Endothelial cell of umbilical vein (primary cell): ENCODE data around the gene TTC22. TPM values are rescaled to one million over a fixed set of nuclear protein-coding genes. Genes with fewer than 3 reads are reported as not detected.

ENCODE experiments used
- BruUV-seq: library from RNA; stranded (reverse); fragments of 400-500 nt; replicated peaks from 2 replicates; lab custom pipeline; 2021; lab: Mats Ljungman, UMichigan
- CTCF ChIA-PET: fragments of 300-600, 350-600 bp; sonication (Branson Sonifier 250); formaldehyde crosslinking; loops from one replicate; lab custom pipeline; 2021; ENCODE audit warnings: antibody characterized with exemption, inconsistent platforms; lab: Charles Lee
- POLR2A ChIA-PET: fragments of 300-600, 350-600 bp; sonication (Branson Sonifier 250); formaldehyde crosslinking; loops from one replicate; lab custom pipeline; 2021; ENCODE audit warnings: antibody characterized with exemption, inconsistent platforms; lab: Charles Lee
- DNase-seq: peaks from one replicate; pipeline ENCODE4 v3.0.0-alpha.2; 2011; ENCODE audit warnings: low read depth, low spot score
- FAIRE-seq: peaks from 2 replicates; lab custom pipeline; 2011; peaks lifted over from hg19 to GRCh38; lab: Jason Lieb, UNC
- H2AFZ ChIP-seq: 2 replicates; pipeline ENCODE4 v1.6.0; 2012; ENCODE audit warnings: low read depth, low read length, control low read depth, inconsistent platforms
- H3K27ac ChIP-seq: 2 replicates; pipeline ENCODE4 v1.5.1; 2011; ENCODE audit warnings: low read depth, mild to moderate bottlenecking, control low read depth, low read length, moderate library complexity; ENCODE audit not compliant: insufficient read depth
- H3K27me3 ChIP-seq, 2 experiments: 2 replicates each; pipeline versions ENCODE4 v1.6.0 to v1.6.1; 2011; ENCODE audit warnings: low read length in 2 of 2, mixed read lengths in 1 of 2; ENCODE audit not compliant: control insufficient read depth in 2 of 2, insufficient read depth in 2 of 2
- H3K36me3 ChIP-seq, 2 experiments: 2 replicates in 1 of 2; 3 replicates in 1 of 2; pipeline ENCODE4 v1.5.1; 2011; ENCODE audit warnings: low read length in 2 of 2, mild to moderate bottlenecking in 1 of 2, moderate library complexity in 1 of 2; ENCODE audit not compliant: control insufficient read depth in 2 of 2, insufficient read depth in 2 of 2; ENCODE audit errors: extremely low read depth in 1 of 2
- H3K4me1 ChIP-seq: 3 replicates; pipeline ENCODE4 v1.5.1; 2011; ENCODE audit warnings: mild to moderate bottlenecking, low read length; ENCODE audit not compliant: control insufficient read depth, insufficient read depth; ENCODE audit errors: extremely low read depth
- H3K4me2 ChIP-seq: 2 replicates; pipeline ENCODE4 v1.6.1; 2011; ENCODE audit warnings: low read length, control low read depth, mixed read lengths; ENCODE audit not compliant: insufficient read depth
- H3K4me3 ChIP-seq, 3 experiments: fragments of 200-600 bp in 1 of 3; sonication (generic), shearing (Covaris generic) in 1 of 3; replicated peaks in 1 of 3; 2 replicates each; pipeline ENCODE4 v1.5.1; 2011 to 2016; ENCODE audit warnings: control low read depth in 3 of 3, low read length in 3 of 3, mild to moderate bottlenecking in 2 of 3, inconsistent platforms in 1 of 3, low read depth in 1 of 3, moderate library complexity in 1 of 3; ENCODE audit not compliant: insufficient read depth in 1 of 3
- H3K79me2 ChIP-seq: 2 replicates; pipeline ENCODE4 v1.6.0; 2012; ENCODE audit warnings: low read length, inconsistent platforms; ENCODE audit not compliant: control insufficient read depth, insufficient read depth
- H3K9ac ChIP-seq: replicated peaks from 2 replicates; pipeline ENCODE3; 2011; ENCODE audit warnings: low read length, control low read depth; ENCODE audit not compliant: insufficient read depth; ENCODE audit errors: extremely low read depth
- H3K9me1 ChIP-seq: replicated peaks from 3 replicates; pipeline ENCODE4 v1.6.0; 2011; ENCODE audit warnings: mild to moderate bottlenecking, low read length; ENCODE audit not compliant: control insufficient read depth, insufficient read depth; ENCODE audit errors: extremely low read depth
- H3K9me3 ChIP-seq: replicated peaks from 2 replicates; pipeline ENCODE4 v1.5.1; 2012; ENCODE audit warnings: low read length, inconsistent platforms; ENCODE audit not compliant: control insufficient read depth, insufficient read depth
- H4K20me1 ChIP-seq: replicated peaks from 2 replicates; pipeline ENCODE3; 2011; ENCODE audit warnings: mild to moderate bottlenecking, low read length; ENCODE audit not compliant: control insufficient read depth, insufficient read depth; ENCODE audit errors: extremely low read depth
- EZH2 ChIP-seq: IDR thresholded peaks from 2 replicates; pipeline ENCODE4 v1.6.1; 2012; ENCODE audit warnings: borderline replicate concordance, low read depth, mild to moderate bottlenecking, moderate library complexity, low read length, inconsistent platforms; ENCODE audit not compliant: severe bottlenecking
- FOS ChIP-seq: IDR thresholded peaks from 2 replicates; pipeline ENCODE4 v1.6.1; 2011; ENCODE audit warnings: mild to moderate bottlenecking, low read length, moderate library complexity, borderline replicate concordance; ENCODE audit not compliant: insufficient read depth
- GATA2 ChIP-seq: IDR thresholded peaks from 2 replicates; pipeline ENCODE4 v1.7.0; 2011; ENCODE audit warnings: low read depth, mild to moderate bottlenecking, moderate library complexity, mixed read lengths, low read length; ENCODE audit not compliant: insufficient read length, insufficient read depth
- JUN ChIP-seq: IDR thresholded peaks from 2 replicates; pipeline ENCODE4 v1.6.1; 2011; ENCODE audit warnings: borderline replicate concordance, low read depth; ENCODE audit not compliant: insufficient read length, insufficient read depth
- MAX ChIP-seq: IDR thresholded peaks from 2 replicates; pipeline ENCODE4 v1.6.1; 2011; ENCODE audit not compliant: insufficient read depth, insufficient read length
- MYC ChIP-seq: IDR thresholded peaks from one replicate; pipeline ENCODE4 v1.6.1; 2011; ENCODE audit warnings: mild to moderate bottlenecking, low read depth, low read length
- POLR2A ChIP-seq: IDR thresholded peaks from 2 replicates; pipeline ENCODE4 v1.6.1; 2012; ENCODE audit warnings: low read depth, mild to moderate bottlenecking, control low read depth, low read length
- POLR2AphosphoS5 ChIP-seq: IDR thresholded peaks from 2 replicates; pipeline ENCODE4 v1.6.1; 2012; ENCODE audit warnings: low read depth, mild to moderate bottlenecking, control low read depth, low read length, moderate library complexity; ENCODE audit not compliant: insufficient read depth
- dilution Hi-C: fragments of 300-500 bp; cut with MboI; formaldehyde crosslinking; loops from one replicate; pipeline ENCODE4 v1.15.0; 2019; ENCODE audit warnings: low sequenced_read_pairs; ENCODE audit not compliant: extremely low pct_ligation_motif_present
- intact Hi-C: fragments of 100-400 bp; cut with micrococcal nuclease; formaldehyde crosslinking; loops from one replicate; pipeline ENCODE4 v1.10.0; 2022
- polyA plus RNA-seq, 4 experiments: library from polyadenylated mRNA; depleted of rRNA in 3 of 4; stranded (reverse) in 3 of 4; unstranded in 1 of 4; fragments of >200 nt; gene quantifications; 2 replicates each; pipeline versions ENCODE4 v1.2.1 to v1.2.3, GENCODE V29; 2011 to 2012; ENCODE audit warnings: missing spikeins in 1 of 4
- total RNA-seq: library from RNA; stranded (reverse); gene quantifications from 2 replicates; pipeline ENCODE4 v1.2.3, GENCODE V29; 2021
- TF ChIP-seq, protein P1 (sequence below), 2 donors: IDR thresholded peaks; 1 replicate in 1 of 2; 2 replicates in 1 of 2; pipeline ENCODE4 v1.5.1; 2011; ENCODE audit warnings: low read length in 2 of 2, mild to moderate bottlenecking in 2 of 2, moderate library complexity in 2 of 2, control low read depth in 1 of 2, inconsistent platforms in 1 of 2, low read depth in 1 of 2; ENCODE audit not compliant: insufficient read depth in 1 of 2; ENCODE audit errors: extremely low read depth in 1 of 2

TTC22 gene
- total and polyA plus RNA-seq, 2 donors (not counting 3 experiments of a cell fraction or from before 2014, with no cell fraction given) = not detected

DNA sequence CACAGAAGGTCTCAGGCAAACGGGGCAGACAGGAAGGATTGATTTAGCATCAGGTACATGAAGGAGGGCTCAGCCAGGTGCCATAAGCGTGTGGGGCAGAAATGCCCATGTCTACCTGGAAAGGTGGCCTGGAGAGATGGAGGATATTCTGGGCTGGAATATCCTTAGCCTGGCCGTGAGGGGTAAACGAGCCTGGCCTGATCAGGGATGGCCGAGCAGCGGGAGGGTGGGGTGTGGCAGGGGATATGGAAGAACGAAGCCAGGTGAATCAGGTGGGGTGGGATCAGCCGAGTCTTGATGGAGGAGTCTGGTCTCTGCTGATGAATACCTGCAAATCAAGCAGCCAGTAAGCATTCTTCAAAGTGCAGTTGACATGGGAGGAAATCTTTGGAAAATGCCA lies 35.5 kb upstream of the TTC22 start:
- TF ChIP-seq MAX (no peak), FOS (no peak), EZH2 (no peak), POLR2AphosphoS5 (no peak), POLR2A (no peak)
- H3K4me1 ChIP-seq = no peaks in the 10 kb centered on the region
- no TSS peak for BruUV-seq
- H3K4me2 ChIP-seq = no peak overlapping the region
- H2AFZ ChIP-seq = no peak overlapping the region
- ChIA-PET POLR2A (no interaction called here), CTCF (no interaction called here)
- H3K27ac ChIP-seq = no peak overlapping the region
- H3K79me2 ChIP-seq = no peaks in the 10 kb centered on the region
- H3K4me3 ChIP-seq = no peak overlapping the region
- H3K9me1 ChIP-seq = no peaks in the 10 kb centered on the region
- H3K9ac ChIP-seq = no peak overlapping the region
- no peaks in the 10 kb centered on the region for H4K20me1 ChIP-seq
- FAIRE-seq (no peak), DNase-seq (no peak)
- peaks cover 12 to 15% of the 10 kb centered on the region in 2 experiments for H3K27me3 ChIP-seq
- H3K9me3 ChIP-seq = no peaks in the 10 kb centered on the region
- intact Hi-C loops = no loop called here
- no peaks in the 10 kb centered on the region for H3K36me3 ChIP-seq
- dilution Hi-C loops = no loop called here

GRCh38 chr1:54835970-54836369 lies 34.8 kb upstream of the TTC22 start:
- no TSS peak for BruUV-seq
- ChIA-PET CTCF (interaction anchor here (0.7 kb wide), 1 partner anchor 9 kb away, joined by 3 read pairs; no protein-coding TSS in a partner anchor), POLR2A (no interaction called here)
- no peak overlapping the region for H3K4me2 ChIP-seq
- H3K9me1 ChIP-seq = no peaks in the 10 kb centered on the region
- no peaks in the 10 kb centered on the region for H3K36me3 ChIP-seq
- dilution Hi-C loops (no loop called here), intact Hi-C loops (no loop called here)
- peaks cover 12 to 15% of the 10 kb centered on the region in 2 experiments for H3K27me3 ChIP-seq
- no peak overlapping the region for H2AFZ ChIP-seq
- H3K9me3 ChIP-seq = no peaks in the 10 kb centered on the region
- no peak for TF ChIP-seq GATA2
- TF ChIP-seq MAX = no peak
- TF ChIP-seq POLR2A = no peak
- TF ChIP-seq FOS = no peak
- no peak for TF ChIP-seq EZH2
- no peak for TF ChIP-seq JUN
- TF ChIP-seq, protein P1, sequence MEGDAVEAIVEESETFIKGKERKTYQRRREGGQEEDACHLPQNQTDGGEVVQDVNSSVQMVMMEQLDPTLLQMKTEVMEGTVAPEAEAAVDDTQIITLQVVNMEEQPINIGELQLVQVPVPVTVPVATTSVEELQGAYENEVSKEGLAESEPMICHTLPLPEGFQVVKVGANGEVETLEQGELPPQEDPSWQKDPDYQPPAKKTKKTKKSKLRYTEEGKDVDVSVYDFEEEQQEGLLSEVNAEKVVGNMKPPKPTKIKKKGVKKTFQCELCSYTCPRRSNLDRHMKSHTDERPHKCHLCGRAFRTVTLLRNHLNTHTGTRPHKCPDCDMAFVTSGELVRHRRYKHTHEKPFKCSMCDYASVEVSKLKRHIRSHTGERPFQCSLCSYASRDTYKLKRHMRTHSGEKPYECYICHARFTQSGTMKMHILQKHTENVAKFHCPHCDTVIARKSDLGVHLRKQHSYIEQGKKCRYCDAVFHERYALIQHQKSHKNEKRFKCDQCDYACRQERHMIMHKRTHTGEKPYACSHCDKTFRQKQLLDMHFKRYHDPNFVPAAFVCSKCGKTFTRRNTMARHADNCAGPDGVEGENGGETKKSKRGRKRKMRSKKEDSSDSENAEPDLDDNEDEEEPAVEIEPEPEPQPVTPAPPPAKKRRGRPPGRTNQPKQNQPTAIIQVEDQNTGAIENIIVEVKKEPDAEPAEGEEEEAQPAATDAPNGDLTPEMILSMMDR (IDR thresholded peaks at IDR 0.05; ENCODE audit: extremely low read depth in 1 of 2, insufficient read depth in 1 of 2, low read depth in 1 of 2, low read length in 2 of 2) = no peak
- no peak for TF ChIP-seq POLR2AphosphoS5
- TF ChIP-seq MYC = no peak
- no peak overlapping the region for H3K9ac ChIP-seq
- H3K27ac ChIP-seq = no peak overlapping the region
- FAIRE-seq (no peak), DNase-seq (no peak)
- H4K20me1 ChIP-seq = no peaks in the 10 kb centered on the region
- no peaks in the 10 kb centered on the region for H3K4me1 ChIP-seq
- H3K4me3 ChIP-seq = no peak overlapping the region
- no peaks in the 10 kb centered on the region for H3K79me2 ChIP-seq
